Astrocyte of the spinal cord (primary cell): Measurements from ENCODE around the gene GADD45A.

Source experiments
- DNase-seq: peaks from one replicate; pipeline ENCODE4 v3.0.0; 2011; ENCODE audit warnings: low read depth, low spot score
- H3K4me3 ChIP-seq: 2 replicates; pipeline ENCODE4 v1.5.1; 2011; ENCODE audit warnings: low read depth, mild to moderate bottlenecking, low read length, moderate library complexity
- CTCF ChIP-seq: IDR thresholded peaks from 2 replicates; pipeline ENCODE4 v1.5.1; 2012; ENCODE audit warnings: low read depth, mild to moderate bottlenecking, low read length, inconsistent platforms
- in situ Hi-C: cut with HindIII; loops from 2 replicates; pipeline ENCODE4 v1.10.0; 2017; ENCODE audit warnings: low sequenced_read_pairs

GADD45A gene

DNA sequence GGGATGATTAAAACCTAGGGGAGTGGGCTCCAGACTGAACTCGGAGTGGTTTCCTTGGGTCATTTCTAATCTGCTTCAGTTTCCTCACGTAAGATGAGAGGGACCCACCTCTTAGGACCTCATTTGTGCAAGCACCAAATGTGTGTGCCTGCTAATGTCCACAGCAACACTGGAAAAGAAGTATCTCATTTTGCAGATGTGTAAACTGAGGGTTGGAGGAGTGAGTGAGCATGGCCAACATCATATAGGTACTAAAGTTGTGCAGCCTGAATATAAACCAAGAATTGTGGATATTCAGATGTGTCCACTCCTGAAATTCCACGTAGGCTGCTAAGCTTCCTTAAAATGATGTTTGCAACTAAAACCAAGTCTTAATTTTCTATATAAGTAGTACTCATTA, 51.7 kb downstream of the GADD45A start:
- in situ Hi-C loops: no loop called here
- no peak for DNase-seq
- no peak overlapping the region for H3K4me3 ChIP-seq
- TF ChIP-seq CTCF: no peak

GRCh38 chr1:67737875-67738274, 52.9 kb downstream of the GADD45A start:
- in situ Hi-C loops: no loop called here
- DNase-seq: no peak
- H3K4me3 ChIP-seq: no peak overlapping the region
- TF ChIP-seq CTCF: no peak
